Measurements from ENCODE around the gene TFAP2B.

TFAP2B gene

GRCh38 chr6:50818673-50819072 lies at the start of gene TFAP2B:
TFAP2B (plus strand) TSS chr6:50818871; CDS start chr6:50818892, 21 bp downstream.
- H3K36me3 ChIP-seq, result no peaks in the 10 kb centered on the region
- no peak for DNase-seq
- no peak within 1 kb of the TSS for H3K27ac ChIP-seq
- H3K27me3 ChIP-seq (ENCODE audit: insufficient read depth, low read depth, severe bottlenecking), result peaks cover 21% of the 10 kb centered on the region
- TF ChIP-seq CTCF (IDR thresholded peaks at IDR 0.05; ENCODE audit: low read depth, low read length), result no peak
- peak within 1 kb of the TSS; percentile 48 for H3K4me3 ChIP-seq (ENCODE audit: low read depth, low read length)
- no peaks in the 10 kb centered on the region for H3K9me3 ChIP-seq (ENCODE audit: severe bottlenecking)

- Histone ChIP-seq H3K9me3 (ENCODE audit: severe bottlenecking) (no peaks in the 10 kb centered on the region), H3K27ac (no peak overlapping the region), H3K36me3 (no peaks in the 10 kb centered on the region), H3K27me3 (ENCODE audit: insufficient read depth, low read depth, severe bottlenecking) (peaks cover 21% of the 10 kb centered on the region), H3K4me3 (ENCODE audit: low read depth, low read length) (no peak overlapping the region)
- no peak for TF ChIP-seq CTCF (IDR thresholded peaks at IDR 0.05; ENCODE audit: low read depth, low read length)
- DNase-seq, result no peak
These were observed 40.0 kb upstream of the TFAP2B start for GRCh38 chr6:50778696-50779095.

- Histone ChIP-seq H3K4me3 (ENCODE audit: low read depth, low read length) (no peak overlapping the region), H3K27me3 (ENCODE audit: insufficient read depth, low read depth, severe bottlenecking) (peaks cover 24% of the 10 kb centered on the region), H3K36me3 (no peaks in the 10 kb centered on the region), H3K27ac (no peak overlapping the region), H3K9me3 (ENCODE audit: severe bottlenecking) (no peaks in the 10 kb centered on the region)
- no peak for DNase-seq
- no peak for TF ChIP-seq CTCF (IDR thresholded peaks at IDR 0.05; ENCODE audit: low read depth, low read length)
These were observed 38.3 kb upstream of the TFAP2B start for GRCh38 chr6:50780382-50780781.

GRCh38 chr6:50785921-50786320 lies 32.8 kb upstream of the TFAP2B start:
- H3K4me3 ChIP-seq (ENCODE audit: low read depth, low read length), result no peak overlapping the region
- H3K9me3 ChIP-seq (ENCODE audit: severe bottlenecking), result no peaks in the 10 kb centered on the region
- no peak for TF ChIP-seq CTCF (IDR thresholded peaks at IDR 0.05; ENCODE audit: low read depth, low read length)
- H3K36me3 ChIP-seq, result no peaks in the 10 kb centered on the region
- DNase-seq, result no peak
- H3K27ac ChIP-seq, result no peak overlapping the region
- H3K27me3 ChIP-seq (ENCODE audit: insufficient read depth, low read depth, severe bottlenecking), result peaks cover 4% of the 10 kb centered on the region

GRCh38 chr6:50791900-50792508 lies 26.7 kb upstream of the TFAP2B start:
- peak; percentile 78 for TF ChIP-seq CTCF (IDR thresholded peaks at IDR 0.05; ENCODE audit: low read depth, low read length)
- Histone ChIP-seq H3K4me3 (ENCODE audit: low read depth, low read length) (no peak overlapping the region), H3K9me3 (ENCODE audit: severe bottlenecking) (no peaks in the 10 kb centered on the region), H3K27ac (no peak overlapping the region), H3K36me3 (no peaks in the 10 kb centered on the region), H3K27me3 (ENCODE audit: insufficient read depth, low read depth, severe bottlenecking) (peaks cover 7% of the 10 kb centered on the region)
- peak; percentile 35 for DNase-seq

GRCh38 chr6:50792771-50793170 lies 25.9 kb upstream of the TFAP2B start:
- no peak for TF ChIP-seq CTCF (IDR thresholded peaks at IDR 0.05; ENCODE audit: low read depth, low read length)
- DNase-seq, result no peak
- no peaks in the 10 kb centered on the region for H3K9me3 ChIP-seq (ENCODE audit: severe bottlenecking)
- no peak overlapping the region for H3K4me3 ChIP-seq (ENCODE audit: low read depth, low read length)
- H3K27me3 ChIP-seq (ENCODE audit: insufficient read depth, low read depth, severe bottlenecking), result peaks cover 7% of the 10 kb centered on the region
- H3K27ac ChIP-seq, result no peak overlapping the region
- H3K36me3 ChIP-seq, result no peaks in the 10 kb centered on the region

All from WERI-Rb-1 (cell line).